Spleen (tissue), 11 donors: ENCODE data around the gene FAF1. TPM values are rescaled to one million over a fixed set of nuclear protein-coding genes. Genes with fewer than 3 reads are reported as not detected.

Experiments used
- DNase-seq: peaks from one replicate; pipeline ENCODE4 v3.0.0-alpha.2; 2020
- H3K27ac ChIP-seq, 8 donors: fragments of 200-600 bp; sonication (generic) in 7 of 8; 1 replicate in 4 of 8; 2 replicates in 4 of 8; pipeline versions ENCODE4 v1.5.0 to v1.8.0; 2016 to 2021; ENCODE audit warnings: inconsistent platforms in 4 of 8, mild to moderate bottlenecking in 4 of 8, moderate library complexity in 1 of 8
- H3K27me3 ChIP-seq, 7 donors: fragments of 200-600 bp; sonication (generic) in 6 of 7; replicated peaks in 1 of 7; 1 replicate in 4 of 7; 2 replicates in 3 of 7; pipeline versions ENCODE4 v1.5.0 to v1.8.0; 2016 to 2021; ENCODE audit warnings: inconsistent platforms in 3 of 7, mild to moderate bottlenecking in 1 of 7
- H3K36me3 ChIP-seq, 6 donors: fragments of 200-600 bp; sonication (generic) in 5 of 6; 1 replicate in 4 of 6; 2 replicates in 2 of 6; pipeline versions ENCODE4 v1.5.0 to v1.8.0; 2016 to 2021; ENCODE audit warnings: inconsistent platforms in 2 of 6
- H3K4me1 ChIP-seq, 6 donors: fragments of 200-600 bp; sonication (generic) in 5 of 6; 1 replicate in 3 of 6; 2 replicates in 3 of 6; pipeline versions ENCODE4 v1.5.0 to v1.8.0; 2016 to 2021; ENCODE audit warnings: inconsistent platforms in 3 of 6
- H3K4me3 ChIP-seq, 8 donors: fragments of 200-600 bp; sonication (generic) in 7 of 8; 1 replicate in 4 of 8; 2 replicates in 4 of 8; pipeline versions ENCODE4 v1.5.0 to v1.8.0; 2016 to 2021; ENCODE audit warnings: inconsistent platforms in 4 of 8, mild to moderate bottlenecking in 4 of 8, moderate library complexity in 2 of 8
- H3K9me3 ChIP-seq, 8 donors: fragments of 200-600 bp; sonication (generic) in 7 of 8; 1 replicate in 4 of 8; 2 replicates in 4 of 8; pipeline versions ENCODE4 v1.5.0 to v1.8.0; 2016 to 2021; ENCODE audit warnings: inconsistent platforms in 4 of 8
- CTCF ChIP-seq, 11 experiments: fragments of 200-600 bp in 7 of 11; fragments of 450-650 bp in 4 of 11; sonication (generic) in 4 of 11; IDR thresholded peaks in 8 of 11; conservative IDR thresholded peaks in 3 of 11; 1 replicate in 7 of 11; 2 replicates in 4 of 11; pipeline versions ENCODE4 v1.4.0 to v1.8.0; 2016 to 2021; ENCODE audit warnings: antibody characterized with exemption in 11 of 11, inconsistent platforms in 4 of 11, mild to moderate bottlenecking in 1 of 11
- POLR2A ChIP-seq, 3 donors: fragments of 450-650 bp; IDR thresholded peaks; one replicate each; pipeline ENCODE4 v1.5.1; 2017; ENCODE audit warnings: antibody characterized with exemption in 3 of 3, mild to moderate bottlenecking in 1 of 3
- POLR2AphosphoS5 ChIP-seq, 3 donors: sonication (generic); formaldehyde crosslinking; IDR thresholded peaks; one replicate each; pipeline ENCODE4 v1.5.1; 2017; ENCODE audit warnings: antibody characterized with exemption in 3 of 3
- WGBS, 5 donors: extraction: QIAGEN DNeasy Blood & Tissue Kit in 3 of 5; methylation state at CpG; one replicate each; pipeline versions ENCODE4 v1.1.5 to v1.1.7; 2013 to 2018; 5-methylcytosine and 5-hydroxymethylcytosine counted together
- intact Hi-C: fragments of 100-400 bp; cut with DNase I; formaldehyde crosslinking; loops from one replicate; pipeline ENCODE4 v1.15.0; 2023; ENCODE audit warnings: low total_unique reads
- polyA plus RNA-seq, 3 donors: library from polyadenylated mRNA; stranded (reverse); fragments of 200-250 nt; gene quantifications; one replicate each; pipeline ENCODE4 v1.2.1, GENCODE V29; 2013
- total RNA-seq, 7 donors: library from RNA; depleted of rRNA in 3 of 7; stranded (reverse); fragments of >200 nt in 3 of 7; fragmentation: NEBNext Ultra II Directional in 4 of 7; extraction: Animal tissue kit (Norgen Biotek cat#: 25700) in 4 of 7; gene quantifications; one replicate each; pipeline versions ENCODE4 v1.1.0 to v1.2.1, GENCODE V29; 2016 to 2021
- donor health status: healthy with polysubstance abuse.
- donor health status: DM: no; HTN: no; CAD: no; lungs with moderate emphysema.
- donor health status: DM: no; HTN: no; CAD: no.
- donor health status: Bipolar disorder and iron deficiency.
- donor health status: healthy.
- donor health status: DM: no; HTN: no; CAD: no.
- donor health status: DM: yes; HTN: yes; CAD: no.

FAF1 gene
- total and polyA plus RNA-seq, 10 donors, result 16.7 to 58.7 (median 40.0) TPM

DNA sequence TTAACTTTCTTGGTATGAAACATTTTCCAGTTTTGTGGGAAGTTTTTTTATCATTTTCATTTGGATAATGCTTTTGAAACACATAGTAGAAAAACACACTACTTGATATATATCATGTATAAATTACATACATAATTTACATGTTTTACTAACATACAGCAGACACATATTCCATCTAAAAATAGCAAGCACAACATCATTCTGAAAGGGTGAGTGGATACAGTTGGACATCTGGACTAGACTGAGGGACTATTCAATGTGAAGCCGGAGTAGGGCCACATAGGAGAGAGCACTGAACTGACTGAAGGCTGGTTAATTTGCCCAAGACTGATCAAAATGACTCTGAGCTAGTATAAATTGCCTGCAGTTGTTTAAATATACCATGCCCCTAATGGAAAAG is 21.7 kb upstream of the FAF1 start:
- H3K4me3 ChIP-seq, result no peak overlapping the region
- intact Hi-C loops, result no loop called here
- TF ChIP-seq CTCF (IDR thresholded peaks at IDR 0.05 in 8 of 11, conservative IDR thresholded peaks at IDR 0.05 in 3 of 11), result no peak
- H3K4me1 ChIP-seq, result peaks cover 0 to 34% (median 19%) of the 10 kb centered on the region in 6 donors
- H3K36me3 ChIP-seq, result no peaks in the 10 kb centered on the region
- WGBS, 5 donors, result 77 to 91% (median 90%) methylated on average over 1 of the region's 1 CpG
- peaks cover 0 to 36% (median 7%) of the 10 kb centered on the region in 7 donors for H3K27me3 ChIP-seq
- no peak for DNase-seq
- H3K9me3 ChIP-seq, result no peaks in the 10 kb centered on the region
- peak overlapping the region in 2 of 8 donors; percentile 43 to 49 for H3K27ac ChIP-seq

DNA sequence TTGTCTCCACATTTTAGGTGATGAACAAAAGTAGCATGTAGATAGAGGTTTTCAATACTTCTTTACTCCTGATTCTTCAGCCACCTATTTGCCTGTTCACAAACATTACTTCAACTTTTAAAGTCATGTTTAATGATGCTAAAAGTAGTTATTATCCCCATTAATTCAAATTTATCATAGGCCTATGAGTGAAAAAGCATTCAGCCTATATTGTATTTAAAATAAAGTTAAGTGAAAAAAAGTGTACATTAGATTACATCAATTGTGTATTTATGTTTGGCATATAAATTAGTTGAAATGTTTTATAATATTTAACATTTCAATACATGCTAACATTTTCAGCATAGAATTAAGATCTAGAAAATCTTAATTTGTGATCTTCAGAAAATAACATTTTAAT is 20.4 kb upstream of the FAF1 start:
- DNase-seq, result no peak
- intact Hi-C loops, result no loop called here
- TF ChIP-seq POLR2AphosphoS5 (IDR thresholded peaks at IDR 0.05) (no peak), CTCF (IDR thresholded peaks at IDR 0.05 in 8 of 11, conservative IDR thresholded peaks at IDR 0.05 in 3 of 11) (no peak), POLR2A (IDR thresholded peaks at IDR 0.05) (no peak)
- H3K4me1 ChIP-seq, result peaks cover 0 to 43% (median 26%) of the 10 kb centered on the region in 6 donors
- H3K27me3 ChIP-seq, result peaks cover 0 to 48% (median 7%) of the 10 kb centered on the region in 7 donors
- H3K4me3 ChIP-seq, result no peak overlapping the region
- no peaks in the 10 kb centered on the region for H3K36me3 ChIP-seq
- H3K27ac ChIP-seq, result peak overlapping the region in 2 of 8 donors; percentile 92
- no peaks in the 10 kb centered on the region for H3K9me3 ChIP-seq

GRCh38 chr1:50979937-50980336 is 19.9 kb upstream of the FAF1 start:
- peak overlapping the region in 4 of 8 donors; percentile 90 to 92 (median 92) for H3K27ac ChIP-seq
- TF ChIP-seq POLR2A (IDR thresholded peaks at IDR 0.05) (no peak), CTCF (IDR thresholded peaks at IDR 0.05 in 8 of 11, conservative IDR thresholded peaks at IDR 0.05 in 3 of 11) (no peak), POLR2AphosphoS5 (IDR thresholded peaks at IDR 0.05) (no peak)
- 63 to 85% (median 72%) methylated on average over 1 of the region's 1 CpG for WGBS, 5 donors
- H3K4me3 ChIP-seq, result no peak overlapping the region
- no peaks in the 10 kb centered on the region for H3K36me3 ChIP-seq
- peaks cover 0 to 54% (median 7%) of the 10 kb centered on the region in 7 donors for H3K27me3 ChIP-seq
- intact Hi-C loops, result no loop called here
- no peak for DNase-seq
- no peaks in the 10 kb centered on the region for H3K9me3 ChIP-seq
- peaks cover 0 to 43% (median 26%) of the 10 kb centered on the region in 6 donors for H3K4me1 ChIP-seq

GRCh38 chr1:50978852-50979781 is 19.1 kb upstream of the FAF1 start:
- Histone ChIP-seq H3K36me3 (peaks cover 0 to under 1% (median 0%) of the 10 kb centered on the region in 6 donors), H3K27ac (peak overlapping the region; percentile 72 to 92 (median 90)), H3K4me3 (peak overlapping the region in 7 of 8 donors; percentile 56 to 86 (median 69)), H3K9me3 (no peaks in the 10 kb centered on the region), H3K4me1 (peaks cover 0 to 43% (median 28%) of the 10 kb centered on the region in 6 donors), H3K27me3 (peaks cover 0 to 62% (median 7%) of the 10 kb centered on the region in 7 donors)
- 27 to 35% (median 28%) methylated on average over 10 of the region's 10 CpGs for WGBS, 5 donors
- no peak for DNase-seq
- TF ChIP-seq POLR2AphosphoS5 (IDR thresholded peaks at IDR 0.05) (no peak), POLR2A (IDR thresholded peaks at IDR 0.05) (no peak), CTCF (IDR thresholded peaks at IDR 0.05 in 8 of 11, conservative IDR thresholded peaks at IDR 0.05 in 3 of 11) (no peak)
- intact Hi-C loops, result no loop called here
